ENCODE data around the gene ITPKA. TPM values are rescaled to one million over a fixed set of nuclear protein-coding genes. Genes with fewer than 3 reads are reported as not detected.

Gene ITPKA
- total RNA-seq, 3 donors from 2014 or later = 0.15 TPM; not detected in 2

DNA sequence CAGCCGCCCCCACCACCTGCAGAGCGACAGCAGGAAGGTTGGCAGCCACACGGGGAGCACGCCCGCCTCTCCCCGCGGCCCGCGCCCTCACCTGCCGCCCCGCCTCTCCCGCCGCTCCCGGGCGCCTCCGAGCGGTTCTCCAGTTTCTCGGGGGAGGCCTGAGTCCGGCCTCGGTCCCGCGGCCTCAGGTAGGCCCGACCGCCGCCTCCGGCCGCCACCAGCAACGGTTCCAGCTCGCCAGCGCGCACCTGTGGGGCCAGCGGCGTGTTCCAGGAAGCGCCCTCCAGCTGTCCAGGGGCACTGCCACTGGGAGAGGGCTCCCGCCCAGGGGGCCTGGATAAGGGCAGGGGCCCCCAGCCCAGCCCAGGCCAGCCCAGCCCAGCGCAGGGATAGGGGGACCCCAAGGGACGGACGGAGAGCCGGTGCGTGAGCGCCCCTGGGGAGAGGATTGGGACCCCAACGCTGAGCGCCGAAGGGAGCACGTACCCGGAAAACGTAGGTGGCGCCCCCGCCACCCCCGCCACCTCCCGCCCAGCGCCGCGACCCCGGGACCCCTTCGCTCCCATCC, 17.7 kb downstream of the ITPKA start:
- peak overlapping the region in 2 of 3 donors; percentile 43 to 56 for H3K4me3 ChIP-seq
- intact Hi-C loops (cut with DNase I; ENCODE audit: low total_unique reads) = no loop called here
- no peaks in the 10 kb centered on the region for H3K36me3 ChIP-seq
- H3K9me3 ChIP-seq = no peaks in the 10 kb centered on the region
- peaks cover 8 to 9% of the 10 kb centered on the region in 2 donors for H3K4me1 ChIP-seq
- no peak for DNase-seq (ENCODE audit: low spot score in 2 of 2)
- H3K27me3 ChIP-seq = peaks cover 9 to 32% of the 10 kb centered on the region in 2 donors
- no peak overlapping the region for H3K27ac ChIP-seq
- TF ChIP-seq, protein P1, sequence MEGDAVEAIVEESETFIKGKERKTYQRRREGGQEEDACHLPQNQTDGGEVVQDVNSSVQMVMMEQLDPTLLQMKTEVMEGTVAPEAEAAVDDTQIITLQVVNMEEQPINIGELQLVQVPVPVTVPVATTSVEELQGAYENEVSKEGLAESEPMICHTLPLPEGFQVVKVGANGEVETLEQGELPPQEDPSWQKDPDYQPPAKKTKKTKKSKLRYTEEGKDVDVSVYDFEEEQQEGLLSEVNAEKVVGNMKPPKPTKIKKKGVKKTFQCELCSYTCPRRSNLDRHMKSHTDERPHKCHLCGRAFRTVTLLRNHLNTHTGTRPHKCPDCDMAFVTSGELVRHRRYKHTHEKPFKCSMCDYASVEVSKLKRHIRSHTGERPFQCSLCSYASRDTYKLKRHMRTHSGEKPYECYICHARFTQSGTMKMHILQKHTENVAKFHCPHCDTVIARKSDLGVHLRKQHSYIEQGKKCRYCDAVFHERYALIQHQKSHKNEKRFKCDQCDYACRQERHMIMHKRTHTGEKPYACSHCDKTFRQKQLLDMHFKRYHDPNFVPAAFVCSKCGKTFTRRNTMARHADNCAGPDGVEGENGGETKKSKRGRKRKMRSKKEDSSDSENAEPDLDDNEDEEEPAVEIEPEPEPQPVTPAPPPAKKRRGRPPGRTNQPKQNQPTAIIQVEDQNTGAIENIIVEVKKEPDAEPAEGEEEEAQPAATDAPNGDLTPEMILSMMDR (IDR thresholded peaks at IDR 0.05) = no peak
- TF ChIP-seq POLR2AphosphoS5 (IDR thresholded peaks at IDR 0.05) = no peak
- no peak for TF ChIP-seq POLR2A (IDR thresholded peaks at IDR 0.05)

DNA sequence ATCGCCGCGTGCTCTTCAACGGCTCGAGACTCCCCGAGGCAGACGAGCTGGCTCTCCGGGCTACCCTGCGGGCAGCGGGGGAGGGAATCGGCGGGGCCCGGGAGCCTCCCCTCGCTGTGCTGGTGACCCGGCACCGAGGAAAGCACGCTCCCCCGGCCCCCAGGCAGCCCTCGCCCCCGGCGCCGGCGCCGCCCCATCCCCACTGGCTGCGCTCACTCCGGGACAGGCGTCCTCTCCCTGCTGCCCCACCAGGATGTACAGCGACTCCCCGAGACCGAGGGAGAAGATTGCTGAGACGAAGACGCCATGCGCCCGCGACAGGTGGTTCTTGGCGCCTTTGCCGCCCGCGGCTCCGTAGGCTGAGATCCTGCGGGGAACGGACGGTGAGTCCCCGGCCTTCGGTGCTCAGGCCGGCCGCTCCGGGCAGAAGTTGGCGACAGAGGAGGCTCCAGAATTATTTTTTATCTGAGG, 18.3 kb downstream of the ITPKA start:
- H3K27ac ChIP-seq = no peak overlapping the region
- peak overlapping the region in 2 of 3 donors; percentile 43 to 56 for H3K4me3 ChIP-seq
- no peaks in the 10 kb centered on the region for H3K36me3 ChIP-seq
- H3K27me3 ChIP-seq = peaks cover 9 to 32% of the 10 kb centered on the region in 2 donors
- H3K4me1 ChIP-seq = peaks cover 8 to 9% of the 10 kb centered on the region in 2 donors
- DNase-seq (ENCODE audit: low spot score in 2 of 2) = no peak
- intact Hi-C loops (cut with DNase I; ENCODE audit: low total_unique reads) = no loop called here
- no peaks in the 10 kb centered on the region for H3K9me3 ChIP-seq
- no peak for TF ChIP-seq POLR2AphosphoS5 (IDR thresholded peaks at IDR 0.05)
- no peak for TF ChIP-seq POLR2A (IDR thresholded peaks at IDR 0.05)
- TF ChIP-seq, protein P1 (IDR thresholded peaks at IDR 0.05) = no peak

DNA sequence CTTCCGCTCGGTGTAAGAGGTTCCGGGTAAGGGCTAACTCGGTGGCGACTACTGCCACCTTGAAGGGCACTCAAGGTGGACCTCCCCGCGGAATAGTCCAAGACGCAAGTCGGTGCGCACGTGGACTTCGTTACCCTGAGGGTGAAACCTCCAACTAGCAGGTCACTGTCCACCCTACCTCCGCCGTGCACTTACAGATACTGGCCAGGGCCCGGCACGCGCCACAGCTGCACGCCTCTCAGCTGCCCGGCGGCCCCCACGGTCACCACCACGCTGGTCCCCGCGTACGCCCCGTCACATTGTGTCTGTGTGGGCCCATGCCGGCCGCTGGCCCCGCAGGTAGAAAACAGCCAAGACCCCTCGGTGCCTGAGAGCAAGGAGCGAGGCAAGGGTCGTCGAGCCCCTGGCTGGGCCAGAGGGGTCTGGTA, 18.9 kb downstream of the ITPKA start:
- intact Hi-C loops (cut with DNase I; ENCODE audit: low total_unique reads) = no loop called here
- H3K9me3 ChIP-seq = no peaks in the 10 kb centered on the region
- peaks cover 9 to 32% of the 10 kb centered on the region in 2 donors for H3K27me3 ChIP-seq
- peak overlapping the region; percentile 26 to 56 (median 43) for H3K4me3 ChIP-seq
- H3K27ac ChIP-seq = no peak overlapping the region
- no peak for TF ChIP-seq POLR2AphosphoS5 (IDR thresholded peaks at IDR 0.05)
- TF ChIP-seq POLR2A (IDR thresholded peaks at IDR 0.05) = no peak
- TF ChIP-seq, protein P1 (IDR thresholded peaks at IDR 0.05) = no peak
- DNase-seq (ENCODE audit: low spot score in 2 of 2) = no peak
- H3K36me3 ChIP-seq = no peaks in the 10 kb centered on the region
- H3K4me1 ChIP-seq = peaks cover 8 to 9% of the 10 kb centered on the region in 2 donors

DNA sequence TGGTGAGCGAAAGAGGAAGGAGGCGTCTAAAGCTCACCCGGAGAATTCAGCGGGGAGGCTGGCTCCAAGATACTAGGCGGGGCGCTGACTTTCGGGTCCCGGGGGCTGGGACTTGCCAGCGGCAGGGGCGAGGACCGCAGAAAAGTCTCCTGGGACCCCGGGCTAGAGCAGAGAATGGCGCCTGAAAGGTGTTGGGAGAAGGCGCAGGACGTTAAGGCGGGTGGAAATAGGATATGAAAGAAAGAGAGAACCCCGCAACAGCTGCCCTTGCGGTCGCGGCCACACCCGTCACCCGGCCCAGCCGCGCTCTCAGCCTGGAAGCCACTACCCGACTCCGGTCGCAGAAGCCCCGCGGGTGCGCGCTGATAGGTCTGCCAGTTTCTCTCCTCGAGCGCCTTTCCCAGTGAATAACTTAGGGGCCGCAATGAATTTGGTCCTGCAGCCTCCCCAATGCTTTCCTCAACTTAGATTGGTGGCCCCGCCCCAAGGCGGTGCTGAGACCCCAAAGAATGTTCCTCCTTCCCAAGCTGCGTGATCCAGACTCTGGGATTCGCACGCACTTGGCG, 19.3 kb downstream of the ITPKA start:
- Histone ChIP-seq H3K27me3 (peaks cover 9 to 32% of the 10 kb centered on the region in 2 donors), H3K9me3 (no peaks in the 10 kb centered on the region), H3K4me3 (peak overlapping the region; percentile 26 to 56 (median 43)), H3K27ac (no peak overlapping the region), H3K36me3 (no peaks in the 10 kb centered on the region), H3K4me1 (peaks cover 8 to 9% of the 10 kb centered on the region in 2 donors)
- DNase-seq (ENCODE audit: low spot score in 2 of 2) = no peak
- TF ChIP-seq, protein P1 (IDR thresholded peaks at IDR 0.05) = no peak
- TF ChIP-seq POLR2A (IDR thresholded peaks at IDR 0.05) (no peak), POLR2AphosphoS5 (IDR thresholded peaks at IDR 0.05) (no peak)
- intact Hi-C loops (cut with DNase I; ENCODE audit: low total_unique reads) = no loop called here

DNA sequence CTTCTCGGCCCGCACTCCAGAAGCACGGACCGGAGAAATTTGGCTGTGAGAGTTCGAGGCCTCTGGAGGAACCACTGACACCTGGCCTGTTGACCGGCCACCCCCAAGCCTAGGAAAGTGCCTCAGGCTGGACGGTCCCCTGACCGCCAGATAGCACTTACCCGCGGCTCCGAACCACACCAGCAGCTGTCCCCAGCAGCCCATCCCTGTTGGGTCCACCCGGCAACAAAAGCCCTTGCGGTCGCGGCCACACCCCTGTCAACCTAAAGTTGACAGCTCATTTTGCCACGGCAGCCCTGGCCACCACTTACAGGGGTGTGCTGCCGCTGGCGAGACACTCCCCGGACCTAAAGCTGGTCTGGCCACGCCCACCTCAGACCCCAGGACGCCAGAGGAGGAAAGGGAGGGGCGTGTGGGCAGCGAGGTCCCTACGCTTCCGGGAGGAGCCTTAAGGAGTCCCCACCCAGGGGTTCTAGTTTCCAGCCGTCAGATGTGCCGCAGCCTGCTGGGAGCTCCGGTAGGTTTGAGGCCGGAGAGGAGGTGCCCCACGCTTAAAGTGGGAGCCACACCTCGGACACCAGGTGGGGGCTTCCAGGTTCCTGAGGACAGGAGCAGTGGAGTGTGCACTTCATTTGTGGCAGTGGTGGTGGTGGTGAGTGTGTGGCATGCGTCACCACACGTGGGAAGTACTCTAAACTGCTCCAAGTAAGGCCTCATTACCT, 20.0 kb downstream of the ITPKA start, which contains the start of gene LTK:
LTK (minus strand) TSS at position 322 of the 722 bp plus-strand sequence; CDS start at position 204, 118 bp downstream.
- no peak for TF ChIP-seq POLR2AphosphoS5 (IDR thresholded peaks at IDR 0.05)
- TF ChIP-seq, protein P1 (IDR thresholded peaks at IDR 0.05) = no peak
- TF ChIP-seq POLR2A (IDR thresholded peaks at IDR 0.05) = no peak
- peaks cover 9 to 32% of the 10 kb centered on the region in 2 donors for H3K27me3 ChIP-seq
- no peak for DNase-seq (ENCODE audit: low spot score in 2 of 2)
- H3K9me3 ChIP-seq = no peaks in the 10 kb centered on the region
- no peak within 1 kb of the TSS for H3K27ac ChIP-seq
- no peaks in the 10 kb centered on the region for H3K36me3 ChIP-seq
- H3K4me1 ChIP-seq = peaks cover 8 to 9% of the 10 kb centered on the region in 2 donors
- H3K4me3 ChIP-seq = peak within 1 kb of the TSS; percentile 26 to 56 (median 43)
- intact Hi-C loops (cut with DNase I; ENCODE audit: low total_unique reads) = no loop called here

All from breast epithelium (tissue), 4 donors.